K562 (cell line): Measurements from ENCODE around the gene TMEM87B.

Experiments
- CSDE1 ChIP-seq, 2 experiments: fragments of 450-650 bp; IDR thresholded peaks; 2 replicates each; pipeline ENCODE4 v1.6.1; 2016; ENCODE audit warnings: mild to moderate bottlenecking in 1 of 2
- POLR2G ChIP-seq: fragments of 200-400 bp; formaldehyde crosslinking; IDR thresholded peaks from 2 replicates; pipeline ENCODE4 v1.6.1; 2017; ENCODE audit warnings: low read depth, mild to moderate bottlenecking, antibody characterized with exemption, low read length, moderate library complexity
- ZNF639 ChIP-seq, 2 experiments: fragments of 200-800 bp in 1 of 2; sonication (Bioruptor generic) in 1 of 2; sonication (generic) in 1 of 2; formaldehyde crosslinking in 1 of 2; IDR thresholded peaks in 1 of 2; conservative IDR thresholded peaks in 1 of 2; 2 replicates each; pipeline versions ENCODE4 v1.5.0 to v1.6.1; 2016 to 2020; ENCODE audit warnings: missing compliant biosample characterization in 1 of 2, missing genetic modification characterization in 1 of 2, missing genetic modification reagents in 1 of 2

DNA sequence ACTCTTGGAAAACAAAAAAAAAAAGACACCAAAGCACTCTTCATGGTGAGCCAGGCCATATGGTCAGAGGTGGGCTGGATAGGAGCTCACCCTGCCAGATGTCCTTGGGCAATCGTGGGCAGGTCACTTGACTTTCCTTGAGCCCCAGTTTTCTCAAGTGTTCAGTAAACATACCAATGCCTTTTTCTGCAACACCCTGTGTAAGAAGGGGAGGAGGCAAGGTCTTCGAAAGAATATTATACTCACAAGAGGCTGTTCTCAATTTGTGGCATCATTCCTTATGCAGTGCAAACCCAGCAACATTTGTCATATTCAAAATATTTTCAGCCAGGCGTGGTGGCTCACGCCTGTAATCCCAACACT, 22.9 kb upstream of the TMEM87B start:
- no peak for TF ChIP-seq POLR2G
- TF ChIP-seq ZNF639 (CRISPR knock-in tag; conservative IDR thresholded peaks at IDR 0.05 in 1 of 2, IDR thresholded peaks at IDR 0.05 in 1 of 2) = no peak
- no peak for TF ChIP-seq CSDE1 (IDR thresholded peaks at IDR 0.05)
